ENCODE data around the gene CCDC28B. TPM values are rescaled to one million over a fixed set of nuclear protein-coding genes. Genes with fewer than 3 reads are reported as not detected.

Gene CCDC28B
- total and polyA plus RNA-seq, 2 of the 13 experiments (the other 11 are each of a cell fraction or from before 2014, with no cell fraction given), result 2.6 to 3.5 TPM

DNA sequence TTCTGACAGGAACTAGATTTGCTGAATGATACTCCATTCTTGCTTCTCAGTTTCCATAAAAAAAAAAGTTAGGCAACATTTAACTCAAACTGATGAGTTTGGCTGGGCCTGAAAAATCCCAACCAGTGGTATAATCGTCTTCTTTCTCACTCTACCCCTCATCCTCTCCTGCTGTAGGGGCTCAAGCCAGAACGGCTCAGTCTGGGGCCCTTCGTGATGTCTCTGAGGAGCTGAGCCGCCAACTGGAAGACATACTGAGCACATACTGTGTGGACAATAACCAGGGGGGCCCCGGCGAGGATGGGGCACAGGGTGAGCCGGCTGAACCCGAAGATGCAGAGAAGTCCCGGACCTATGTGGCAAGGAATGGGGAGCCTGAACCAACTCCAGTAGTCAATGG, 19.3 kb upstream of the CCDC28B start:
- H3K4me1 ChIP-seq (ENCODE audit: insufficient read depth, low read length), result peaks cover 70% of the 10 kb centered on the region
- 88% methylated on average over 9 of the region's 9 CpGs for WGBS (ENCODE audit: low lambda C conversion rate)
- no peaks in the 10 kb centered on the region for H3K27me3 ChIP-seq (ENCODE audit: control insufficient read depth in 1 of 2, insufficient read depth in 2 of 2, low read length in 2 of 2)
- DNase-seq (ENCODE audit: low spot score) (no peak), ATAC-seq (no peak), FAIRE-seq (no peak)
- in situ Hi-C loops (cut with HindIII; ENCODE audit: extremely low pct_ligation_motif_present, low pct_unique_long_range_greater_than_20kb) (no loop called here), intact Hi-C loops (cut with micrococcal nuclease; ENCODE audit: unreplicated experiment) (no loop called here)
- TF ChIP-seq RARG (CRISPR knock-in tag; IDR thresholded peaks at IDR 0.05; ENCODE audit: low read depth) (no peak), NCOR1 (IDR thresholded peaks at IDR 0.05; ENCODE audit: borderline replicate concordance, low read length) (no peak), MIXL1 (CRISPR knock-in tag; IDR thresholded peaks at IDR 0.05) (no peak), NFE2 (CRISPR knock-in tag; IDR thresholded peaks at IDR 0.05) (no peak), DMAP1 (CRISPR knock-in tag; IDR thresholded peaks at IDR 0.05) (no peak), ZNF883 (CRISPR knock-in tag; IDR thresholded peaks at IDR 0.05; ENCODE audit: not compliant biosample characterization) (no peak), ZNF281 (CRISPR knock-in tag; IDR thresholded peaks at IDR 0.05; ENCODE audit: borderline replicate concordance) (no peak)
- TF ChIP-seq, protein P1, sequence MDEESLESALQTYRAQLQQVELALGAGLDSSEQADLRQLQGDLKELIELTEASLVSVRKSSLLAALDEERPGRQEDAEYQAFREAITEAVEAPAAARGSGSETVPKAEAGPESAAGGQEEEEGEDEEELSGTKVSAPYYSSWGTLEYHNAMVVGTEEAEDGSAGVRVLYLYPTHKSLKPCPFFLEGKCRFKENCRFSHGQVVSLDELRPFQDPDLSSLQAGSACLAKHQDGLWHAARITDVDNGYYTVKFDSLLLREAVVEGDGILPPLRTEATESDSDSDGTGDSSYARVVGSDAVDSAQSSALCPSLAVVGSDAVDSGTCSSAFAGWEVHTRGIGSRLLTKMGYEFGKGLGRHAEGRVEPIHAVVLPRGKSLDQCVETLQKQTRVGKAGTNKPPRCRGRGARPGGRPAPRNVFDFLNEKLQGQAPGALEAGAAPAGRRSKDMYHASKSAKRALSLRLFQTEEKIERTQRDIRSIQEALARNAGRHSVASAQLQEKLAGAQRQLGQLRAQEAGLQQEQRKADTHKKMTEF (CRISPR knock-in tag; IDR thresholded peaks at IDR 0.05), result no peak
- TF ChIP-seq, protein P2, sequence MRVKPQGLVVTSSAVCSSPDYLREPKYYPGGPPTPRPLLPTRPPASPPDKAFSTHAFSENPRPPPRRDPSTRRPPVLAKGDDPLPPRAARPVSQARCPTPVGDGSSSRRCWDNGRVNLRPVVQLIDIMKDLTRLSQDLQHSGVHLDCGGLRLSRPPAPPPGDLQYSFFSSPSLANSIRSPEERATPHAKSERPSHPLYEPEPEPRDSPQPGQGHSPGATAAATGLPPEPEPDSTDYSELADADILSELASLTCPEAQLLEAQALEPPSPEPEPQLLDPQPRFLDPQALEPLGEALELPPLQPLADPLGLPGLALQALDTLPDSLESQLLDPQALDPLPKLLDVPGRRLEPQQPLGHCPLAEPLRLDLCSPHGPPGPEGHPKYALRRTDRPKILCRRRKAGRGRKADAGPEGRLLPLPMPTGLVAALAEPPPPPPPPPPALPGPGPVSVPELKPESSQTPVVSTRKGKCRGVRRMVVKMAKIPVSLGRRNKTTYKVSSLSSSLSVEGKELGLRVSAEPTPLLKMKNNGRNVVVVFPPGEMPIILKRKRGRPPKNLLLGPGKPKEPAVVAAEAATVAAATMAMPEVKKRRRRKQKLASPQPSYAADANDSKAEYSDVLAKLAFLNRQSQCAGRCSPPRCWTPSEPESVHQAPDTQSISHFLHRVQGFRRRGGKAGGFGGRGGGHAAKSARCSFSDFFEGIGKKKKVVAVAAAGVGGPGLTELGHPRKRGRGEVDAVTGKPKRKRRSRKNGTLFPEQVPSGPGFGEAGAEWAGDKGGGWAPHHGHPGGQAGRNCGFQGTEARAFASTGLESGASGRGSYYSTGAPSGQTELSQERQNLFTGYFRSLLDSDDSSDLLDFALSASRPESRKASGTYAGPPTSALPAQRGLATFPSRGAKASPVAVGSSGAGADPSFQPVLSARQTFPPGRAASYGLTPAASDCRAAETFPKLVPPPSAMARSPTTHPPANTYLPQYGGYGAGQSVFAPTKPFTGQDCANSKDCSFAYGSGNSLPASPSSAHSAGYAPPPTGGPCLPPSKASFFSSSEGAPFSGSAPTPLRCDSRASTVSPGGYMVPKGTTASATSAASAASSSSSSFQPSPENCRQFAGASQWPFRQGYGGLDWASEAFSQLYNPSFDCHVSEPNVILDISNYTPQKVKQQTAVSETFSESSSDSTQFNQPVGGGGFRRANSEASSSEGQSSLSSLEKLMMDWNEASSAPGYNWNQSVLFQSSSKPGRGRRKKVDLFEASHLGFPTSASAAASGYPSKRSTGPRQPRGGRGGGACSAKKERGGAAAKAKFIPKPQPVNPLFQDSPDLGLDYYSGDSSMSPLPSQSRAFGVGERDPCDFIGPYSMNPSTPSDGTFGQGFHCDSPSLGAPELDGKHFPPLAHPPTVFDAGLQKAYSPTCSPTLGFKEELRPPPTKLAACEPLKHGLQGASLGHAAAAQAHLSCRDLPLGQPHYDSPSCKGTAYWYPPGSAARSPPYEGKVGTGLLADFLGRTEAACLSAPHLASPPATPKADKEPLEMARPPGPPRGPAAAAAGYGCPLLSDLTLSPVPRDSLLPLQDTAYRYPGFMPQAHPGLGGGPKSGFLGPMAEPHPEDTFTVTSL (CRISPR knock-in tag; IDR thresholded peaks at IDR 0.05; ENCODE audit: borderline replicate concordance), result no peak
- TF ChIP-seq, protein P3, sequence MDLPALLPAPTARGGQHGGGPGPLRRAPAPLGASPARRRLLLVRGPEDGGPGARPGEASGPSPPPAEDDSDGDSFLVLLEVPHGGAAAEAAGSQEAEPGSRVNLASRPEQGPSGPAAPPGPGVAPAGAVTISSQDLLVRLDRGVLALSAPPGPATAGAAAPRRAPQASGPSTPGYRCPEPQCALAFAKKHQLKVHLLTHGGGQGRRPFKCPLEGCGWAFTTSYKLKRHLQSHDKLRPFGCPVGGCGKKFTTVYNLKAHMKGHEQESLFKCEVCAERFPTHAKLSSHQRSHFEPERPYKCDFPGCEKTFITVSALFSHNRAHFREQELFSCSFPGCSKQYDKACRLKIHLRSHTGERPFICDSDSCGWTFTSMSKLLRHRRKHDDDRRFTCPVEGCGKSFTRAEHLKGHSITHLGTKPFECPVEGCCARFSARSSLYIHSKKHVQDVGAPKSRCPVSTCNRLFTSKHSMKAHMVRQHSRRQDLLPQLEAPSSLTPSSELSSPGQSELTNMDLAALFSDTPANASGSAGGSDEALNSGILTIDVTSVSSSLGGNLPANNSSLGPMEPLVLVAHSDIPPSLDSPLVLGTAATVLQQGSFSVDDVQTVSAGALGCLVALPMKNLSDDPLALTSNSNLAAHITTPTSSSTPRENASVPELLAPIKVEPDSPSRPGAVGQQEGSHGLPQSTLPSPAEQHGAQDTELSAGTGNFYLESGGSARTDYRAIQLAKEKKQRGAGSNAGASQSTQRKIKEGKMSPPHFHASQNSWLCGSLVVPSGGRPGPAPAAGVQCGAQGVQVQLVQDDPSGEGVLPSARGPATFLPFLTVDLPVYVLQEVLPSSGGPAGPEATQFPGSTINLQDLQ (CRISPR knock-in tag; IDR thresholded peaks at IDR 0.05), result no peak
- peak overlapping the region; percentile 84 for H3K9ac ChIP-seq (ENCODE audit: insufficient read depth, low read depth, low read length)
- H3K79me2 ChIP-seq (ENCODE audit: insufficient read depth, low read length), result peaks cover 45% of the 10 kb centered on the region
- ChIA-PET POLR2A (interaction anchor here (0.6 to 2.7 kb wide), 6 partner anchors 17 to 131 kb away, joined by 4 to 38 read pairs (median 11); partner anchors contain the start of genes CCDC28B, HDAC1, LCK and TMEM39B), CTCF (ENCODE audit: low intra/inter-chr PET ratio, low total read pairs) (no interaction called here)
- TSS peak; percentile 66 for BruUV-seq (replicated peaks)
- no peak overlapping the region for H2AFZ ChIP-seq (ENCODE audit: low read length)
- peak overlapping the region; percentile 80 for H3K4me2 ChIP-seq (ENCODE audit: low read depth, low read length)
- peak overlapping the region; percentile 87 for H3K27ac ChIP-seq (ENCODE audit: extremely low read length, insufficient read depth, low read length)
- H4K20me1 ChIP-seq (ENCODE audit: insufficient read depth, low read length), result peaks cover 2% of the 10 kb centered on the region; the same call in 1 of the 2 replicates
- peak overlapping the region; percentile 58 to 76 (median 61); a peak in 5 of 6 replicates for H3K4me3 ChIP-seq (replicated peaks in 1 of 3; ENCODE audit: insufficient read depth in 1 of 3, low read depth in 2 of 3, low read length in 3 of 3)
- peaks cover 9 to 28% of the 10 kb centered on the region in 2 experiments; a peak in 4 of 5 replicates for H3K36me3 ChIP-seq (replicated peaks in 1 of 2; ENCODE audit: control insufficient read depth in 1 of 2, insufficient read depth in 2 of 2, low read length in 2 of 2)
- no peaks in the 10 kb centered on the region for H3K9me3 ChIP-seq (ENCODE audit: low read length)
